ENCODE measurements around the gene TNS3. TPM values are rescaled to one million over a fixed set of nuclear protein-coding genes. Genes with fewer than 3 reads are reported as not detected.

The TNS3 gene
- total RNA-seq, 4 donors from 2014 or later, result 6.6 to 16.0 (median 9.6) TPM

DNA sequence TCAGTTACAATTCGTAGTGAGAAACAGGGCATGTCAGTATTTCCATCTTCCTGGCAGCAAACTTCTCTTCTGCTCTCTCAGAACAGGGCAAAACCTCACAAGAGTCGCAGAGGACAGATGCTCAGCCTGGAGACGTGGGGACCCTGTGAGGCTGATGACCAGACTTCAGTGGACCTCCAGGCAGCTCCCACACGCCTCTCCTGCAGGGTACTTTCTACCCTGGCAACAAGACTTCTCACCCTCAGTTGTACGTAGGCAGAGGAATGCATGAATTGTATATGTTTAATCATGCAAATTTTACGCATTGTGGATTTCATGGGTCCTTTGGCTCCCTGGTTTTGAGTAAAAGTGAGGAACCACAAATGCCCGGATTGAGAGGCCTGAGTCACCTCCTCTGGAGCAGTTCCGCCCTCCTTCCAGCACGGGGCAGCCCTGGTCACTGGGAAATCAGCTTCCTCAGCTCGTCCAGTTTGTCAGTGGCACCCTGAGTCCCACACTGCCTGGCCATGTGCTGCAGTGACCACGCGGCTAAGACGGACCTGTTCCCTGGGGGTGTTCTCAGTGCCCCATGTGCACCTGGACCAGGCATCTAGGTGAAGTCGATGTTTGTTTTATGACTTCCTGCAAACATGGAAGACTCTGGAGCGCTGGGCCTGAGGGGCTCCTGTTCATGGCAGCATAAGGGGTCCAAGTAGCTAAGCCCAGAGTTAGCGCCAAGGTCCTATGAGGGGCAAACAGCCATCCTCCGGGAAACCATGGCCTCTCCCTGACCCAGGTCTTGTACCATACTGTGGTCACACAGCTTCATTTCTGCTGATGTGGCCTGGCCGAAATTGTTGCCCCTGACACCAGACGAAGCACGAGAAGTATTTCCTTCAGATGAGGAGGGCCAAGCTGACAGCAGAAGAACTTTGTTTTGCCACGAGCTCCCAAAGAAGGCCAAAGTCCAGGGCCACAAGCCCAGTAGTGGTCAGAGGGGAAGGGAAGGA lies 165.1 kb downstream of the TNS3 start:
- intact Hi-C loops (cut with DNase I), result no loop called here
- peaks cover 0 to 38% (median 6%) of the 10 kb centered on the region in 3 donors for H3K36me3 ChIP-seq
- no peak overlapping the region for H3K4me3 ChIP-seq
- no peaks in the 10 kb centered on the region for H3K4me1 ChIP-seq
- H3K9me3 ChIP-seq, result peaks cover 0 to 13% (median 0%) of the 10 kb centered on the region in 3 donors
- no peak overlapping the region for H3K27ac ChIP-seq
- no peaks in the 10 kb centered on the region for H3K27me3 ChIP-seq
- 79 to 96% methylated on average over 9 of the region's 21 CpGs for WGBS, 2 donors
- TF ChIP-seq, protein P1, sequence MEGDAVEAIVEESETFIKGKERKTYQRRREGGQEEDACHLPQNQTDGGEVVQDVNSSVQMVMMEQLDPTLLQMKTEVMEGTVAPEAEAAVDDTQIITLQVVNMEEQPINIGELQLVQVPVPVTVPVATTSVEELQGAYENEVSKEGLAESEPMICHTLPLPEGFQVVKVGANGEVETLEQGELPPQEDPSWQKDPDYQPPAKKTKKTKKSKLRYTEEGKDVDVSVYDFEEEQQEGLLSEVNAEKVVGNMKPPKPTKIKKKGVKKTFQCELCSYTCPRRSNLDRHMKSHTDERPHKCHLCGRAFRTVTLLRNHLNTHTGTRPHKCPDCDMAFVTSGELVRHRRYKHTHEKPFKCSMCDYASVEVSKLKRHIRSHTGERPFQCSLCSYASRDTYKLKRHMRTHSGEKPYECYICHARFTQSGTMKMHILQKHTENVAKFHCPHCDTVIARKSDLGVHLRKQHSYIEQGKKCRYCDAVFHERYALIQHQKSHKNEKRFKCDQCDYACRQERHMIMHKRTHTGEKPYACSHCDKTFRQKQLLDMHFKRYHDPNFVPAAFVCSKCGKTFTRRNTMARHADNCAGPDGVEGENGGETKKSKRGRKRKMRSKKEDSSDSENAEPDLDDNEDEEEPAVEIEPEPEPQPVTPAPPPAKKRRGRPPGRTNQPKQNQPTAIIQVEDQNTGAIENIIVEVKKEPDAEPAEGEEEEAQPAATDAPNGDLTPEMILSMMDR (IDR thresholded peaks at IDR 0.05), result no peak
- no peak for TF ChIP-seq POLR2A (IDR thresholded peaks at IDR 0.05)
- no peak for DNase-seq

DNA sequence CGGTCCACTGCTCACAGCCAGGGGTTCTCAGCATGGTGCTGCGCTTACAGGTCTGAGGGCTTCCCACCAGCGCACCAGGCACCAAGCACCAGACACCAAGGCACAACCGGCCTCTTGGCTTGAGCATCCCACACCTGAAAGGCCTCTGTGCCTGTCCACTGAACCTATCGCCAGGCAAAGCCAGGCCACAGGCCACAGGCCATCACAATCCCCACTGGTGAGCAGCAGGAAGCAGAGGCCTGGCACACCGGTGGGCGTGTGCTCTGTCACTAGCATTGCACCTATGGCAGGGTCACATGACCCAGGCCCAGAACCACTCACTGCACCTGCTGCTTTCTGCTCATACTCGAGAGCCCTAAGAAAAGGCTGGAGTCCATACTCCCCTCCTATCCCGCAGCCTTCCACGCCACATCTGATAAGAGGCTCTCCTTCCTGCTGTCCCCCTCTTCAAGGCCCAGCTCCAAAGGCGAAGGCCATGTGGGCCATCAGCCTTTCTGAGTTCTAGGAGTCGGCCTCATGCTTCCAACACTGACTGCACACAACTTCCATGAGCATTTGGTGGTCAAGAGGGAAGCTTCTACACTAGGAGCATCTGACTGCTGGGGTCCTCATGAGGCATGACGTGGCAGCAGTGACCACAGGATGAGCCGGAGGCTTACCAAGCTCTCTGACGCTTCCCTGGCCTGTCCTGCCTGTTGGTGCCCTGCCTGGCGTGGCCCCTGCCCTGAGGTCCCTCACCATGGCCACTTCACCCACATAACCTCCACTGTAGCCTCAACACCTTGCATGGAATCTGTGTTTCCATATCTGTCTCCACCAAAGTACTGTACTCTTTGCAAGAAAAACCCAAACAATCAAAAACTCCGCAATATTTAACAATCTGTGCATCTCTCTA lies 166.3 kb downstream of the TNS3 start:
- H3K4me1 ChIP-seq, result no peaks in the 10 kb centered on the region
- TF ChIP-seq, protein P1 (IDR thresholded peaks at IDR 0.05), result no peak
- no peak for TF ChIP-seq POLR2A (IDR thresholded peaks at IDR 0.05)
- H3K27ac ChIP-seq, result no peak overlapping the region
- peaks cover 0 to 41% (median 6%) of the 10 kb centered on the region in 3 donors for H3K36me3 ChIP-seq
- no peaks in the 10 kb centered on the region for H3K27me3 ChIP-seq
- 82 to 91% methylated on average over 8 to 11 of the region's 17 CpGs for WGBS, 2 donors
- peaks cover 0 to 11% (median 0%) of the 10 kb centered on the region in 3 donors for H3K9me3 ChIP-seq
- no peak for DNase-seq
- intact Hi-C loops (cut with DNase I), result no loop called here
- H3K4me3 ChIP-seq, result no peak overlapping the region

DNA sequence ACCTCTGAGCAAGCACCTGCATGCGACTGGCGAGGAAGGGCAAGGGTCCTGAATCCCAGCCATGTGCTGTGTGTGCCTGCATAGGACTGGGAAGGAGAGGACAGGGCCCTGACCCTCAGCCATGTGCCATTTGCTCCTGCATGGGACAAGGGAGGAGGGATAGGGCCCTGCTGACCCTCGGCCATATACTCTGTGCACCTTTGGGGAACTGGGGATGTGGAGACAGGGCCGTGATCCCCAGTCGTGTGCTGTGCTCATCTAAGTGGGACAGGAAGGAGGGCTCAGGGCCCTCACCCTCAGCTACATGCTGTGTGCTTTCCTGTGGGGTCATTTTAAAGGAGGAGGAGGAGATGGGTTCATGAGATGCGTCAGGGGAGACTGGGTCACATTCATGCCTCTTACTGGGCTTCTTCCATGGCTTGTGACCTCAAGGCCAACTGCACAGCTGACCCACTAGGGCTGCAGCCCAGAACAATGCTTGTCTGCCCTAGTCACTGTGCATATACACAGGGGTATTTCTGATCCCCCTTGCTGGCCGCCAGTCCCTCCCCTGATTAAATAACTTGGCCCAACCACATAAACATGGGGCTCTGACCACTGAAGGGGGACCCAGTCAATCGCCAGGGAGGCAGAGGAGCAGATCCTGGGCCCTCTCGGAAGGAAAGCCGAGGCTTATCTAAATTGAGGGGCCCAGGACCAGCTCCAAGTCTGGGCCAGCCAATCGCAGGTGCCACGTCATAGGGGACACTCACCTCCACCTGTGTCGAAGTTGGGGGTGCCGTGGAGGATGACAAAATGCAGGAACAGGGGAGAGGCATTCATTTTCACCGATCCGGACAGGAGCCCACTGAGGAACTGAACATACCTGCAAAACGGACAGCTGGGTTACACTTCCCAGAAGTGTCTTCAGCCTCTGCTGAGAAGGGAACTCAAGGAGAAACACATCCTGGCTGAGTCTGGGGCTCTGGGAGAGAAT lies 167.3 kb downstream of the TNS3 start:
- peaks cover 0 to 34% (median 6%) of the 10 kb centered on the region in 3 donors for H3K36me3 ChIP-seq
- peaks cover 0 to 4% (median 0%) of the 10 kb centered on the region in 3 donors for H3K4me1 ChIP-seq
- no peak overlapping the region for H3K27ac ChIP-seq
- peaks cover 0 to 2% (median 0%) of the 10 kb centered on the region in 3 donors for H3K9me3 ChIP-seq
- H3K27me3 ChIP-seq, result no peaks in the 10 kb centered on the region
- H3K4me3 ChIP-seq, result no peak overlapping the region
- WGBS, 2 donors, result 90 to 95% methylated on average over 12 to 13 of the region's 17 CpGs
- intact Hi-C loops (cut with DNase I), result no loop called here
- DNase-seq, result no peak
- TF ChIP-seq, protein P1 (IDR thresholded peaks at IDR 0.05), result no peak
- TF ChIP-seq POLR2A (IDR thresholded peaks at IDR 0.05), result no peak

DNA sequence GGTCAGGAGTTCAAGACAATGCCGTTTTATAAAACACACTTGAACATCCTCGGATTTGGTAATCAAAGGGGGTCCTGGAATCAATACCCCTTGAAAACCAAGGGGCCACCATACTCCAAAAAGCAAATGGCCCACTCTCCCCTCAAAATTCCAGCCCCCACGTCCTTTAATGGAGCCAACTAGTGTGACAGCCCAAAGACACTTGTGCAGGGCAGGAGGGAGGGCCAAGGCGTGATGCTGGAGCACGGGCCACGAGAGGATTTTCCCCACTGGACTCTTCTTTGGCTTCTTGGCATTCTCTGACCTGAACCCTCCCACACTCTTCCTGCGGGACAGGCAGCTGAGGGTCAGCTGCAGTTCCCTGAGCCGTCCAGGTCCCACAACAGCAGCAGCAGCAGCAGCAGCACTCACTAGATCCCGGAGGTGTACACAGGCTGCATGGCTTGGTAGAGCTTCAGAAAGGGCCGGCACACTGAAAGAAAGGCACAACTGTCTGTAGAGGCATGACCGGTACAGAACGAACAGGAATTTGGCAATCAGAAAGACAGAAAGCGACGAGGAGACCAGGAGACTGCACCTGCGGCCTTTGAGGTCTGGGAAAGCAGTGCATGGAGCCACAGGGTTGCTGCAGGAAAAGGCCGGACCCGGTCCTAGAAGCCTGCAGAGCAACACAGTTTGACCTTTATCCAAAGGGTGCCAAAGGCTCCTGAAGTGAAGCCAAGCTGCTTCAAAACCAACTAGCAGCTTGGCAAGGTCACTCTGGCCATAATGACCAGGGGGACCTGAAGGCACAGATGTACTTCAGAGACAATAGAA lies 168.2 kb downstream of the TNS3 start:
- peaks cover 0 to 13% (median 4%) of the 10 kb centered on the region in 3 donors for H3K4me1 ChIP-seq
- H3K9me3 ChIP-seq, result no peaks in the 10 kb centered on the region
- no peak for TF ChIP-seq POLR2A (IDR thresholded peaks at IDR 0.05)
- TF ChIP-seq, protein P1 (IDR thresholded peaks at IDR 0.05), result no peak
- H3K36me3 ChIP-seq, result peaks cover 0 to 36% (median 6%) of the 10 kb centered on the region in 3 donors
- intact Hi-C loops (cut with DNase I), result no loop called here
- no peak overlapping the region for H3K27ac ChIP-seq
- whole genome bisulfite sequencing, 2 donors, result 86% methylated on average over 14 to 15 of the region's 17 CpGs
- no peak for DNase-seq
- no peaks in the 10 kb centered on the region for H3K27me3 ChIP-seq
- H3K4me3 ChIP-seq, result no peak overlapping the region
